ENCODE data around the gene PIK3C2G.

- peak; percentile 82 for TF ChIP-seq CTCF (IDR thresholded peaks at IDR 0.05; ENCODE audit: borderline replicate concordance, extremely low read depth, low read length, poor library complexity, severe bottlenecking)
- TF ChIP-seq EZH2 (IDR thresholded peaks at IDR 0.05; ENCODE audit: borderline replicate concordance, low read depth, low read length, severe bottlenecking) = no peak
These were observed 10.9 kb upstream of the PIK3C2G start for GRCh38 chr12:18250313-18250916.

Measured in DND-41 (cell line).